Endometrial microvascular endothelial cells (primary cell): ENCODE measurements around the gene FHOD3. TPM values are rescaled to one million over a fixed set of nuclear protein-coding genes. Genes with fewer than 3 reads are reported as not detected.
"Not testable (repeated sequence)": the region's sequence is repeated elsewhere in the genome, so short reads cannot be mapped to it uniquely, and the experiment has no call there.

Source experiments
- in situ Hi-C: cut with HindIII; loops from 2 replicates; pipeline ENCODE4 v1.10.0; 2017; ENCODE audit warnings: low sequenced_read_pairs, low pct_unique_long_range_greater_than_20kb; ENCODE audit errors: inconsistent ontology term
- total RNA-seq: library from RNA; depleted of rRNA; stranded (reverse); fragments of >200 nt; gene quantifications from one replicate; pipeline ENCODE4 v1.2.3, GENCODE V29; 2015; ENCODE audit errors: inconsistent ontology term

The FHOD3 gene
- total RNA-seq, 1 donor from 2014 or later: 0.93 TPM

DNA sequence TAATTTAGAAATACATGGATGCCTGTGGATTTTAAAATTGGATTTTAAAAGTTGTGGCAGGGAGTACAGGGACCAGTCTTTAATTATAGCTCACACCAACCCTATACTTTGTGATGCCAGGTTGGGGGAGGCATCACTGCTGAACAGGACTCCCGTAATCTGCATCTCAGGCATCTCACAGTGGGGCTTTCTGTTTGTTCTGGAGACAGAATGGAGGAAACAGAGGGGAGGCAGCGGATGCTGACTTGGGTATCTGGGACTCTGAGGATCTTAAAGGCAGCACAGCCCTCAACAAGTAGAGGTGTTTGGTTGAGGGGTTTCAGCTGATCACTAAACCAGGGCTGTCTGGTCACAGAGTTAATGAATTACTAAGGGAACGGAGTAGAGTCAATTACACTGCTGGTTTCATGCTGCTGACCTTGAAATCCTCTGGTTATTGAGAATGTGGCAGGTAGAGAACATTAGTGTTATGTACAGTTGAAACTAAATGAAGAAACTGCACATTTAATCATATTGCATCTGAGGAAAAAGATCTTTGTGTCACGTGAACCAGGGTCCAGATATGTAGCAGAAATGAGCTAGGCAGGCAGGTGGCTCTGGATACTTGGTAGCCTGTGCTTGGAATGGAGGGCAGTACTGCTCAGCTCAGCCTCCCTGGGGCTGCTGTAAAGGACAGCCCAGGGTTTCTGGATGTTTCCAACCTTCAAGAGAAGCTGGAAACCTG is 40.3 kb downstream of the FHOD3 start:
- in situ Hi-C loops: no loop called here

- in situ Hi-C loops: no loop called here
Observed at GRCh38 chr18:36338403-36338933, 41.0 kb downstream of the FHOD3 start.

DNA sequence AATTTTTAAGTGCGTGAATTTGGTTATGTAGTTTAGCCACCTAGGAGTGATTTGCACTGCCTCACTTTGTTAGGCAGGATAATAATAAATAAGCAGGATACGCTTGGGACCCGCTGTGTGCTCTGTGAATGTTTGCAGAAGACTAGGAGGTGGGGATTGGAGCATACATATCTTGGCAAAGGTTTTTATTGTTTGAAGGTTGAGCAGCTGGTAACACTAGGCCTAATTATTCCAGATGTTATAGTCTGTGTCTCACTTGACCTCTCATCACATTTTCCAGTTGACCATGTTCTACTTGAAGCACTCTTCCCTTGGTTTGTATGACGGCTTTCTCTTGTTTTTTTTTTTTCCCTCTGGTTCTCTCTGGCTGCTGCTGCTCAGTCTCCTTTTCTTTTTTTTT is 42.7 kb downstream of the FHOD3 start:
- in situ Hi-C loops: no loop called here

GRCh38 chr18:36341944-36342343 is 44.4 kb downstream of the FHOD3 start:
- in situ Hi-C loops: no loop called here

GRCh38 chr18:36348331-36348730 is 50.8 kb downstream of the FHOD3 start:
- in situ Hi-C loops: no loop called here

- in situ Hi-C loops: no loop called here
Observed at GRCh38 chr18:36348971-36349417, 51.5 kb downstream of the FHOD3 start.

GRCh38 chr18:36349552-36349951 is 52.0 kb downstream of the FHOD3 start:
- in situ Hi-C loops: no loop called here

GRCh38 chr18:36350251-36350651 is 52.7 kb downstream of the FHOD3 start:
- in situ Hi-C loops: no loop called here

GRCh38 chr18:36350839-36351469 is 53.4 kb downstream of the FHOD3 start:
- in situ Hi-C loops: no loop called here

- in situ Hi-C loops: no loop called here
Observed at GRCh38 chr18:36352384-36352783, 54.9 kb downstream of the FHOD3 start.

DNA sequence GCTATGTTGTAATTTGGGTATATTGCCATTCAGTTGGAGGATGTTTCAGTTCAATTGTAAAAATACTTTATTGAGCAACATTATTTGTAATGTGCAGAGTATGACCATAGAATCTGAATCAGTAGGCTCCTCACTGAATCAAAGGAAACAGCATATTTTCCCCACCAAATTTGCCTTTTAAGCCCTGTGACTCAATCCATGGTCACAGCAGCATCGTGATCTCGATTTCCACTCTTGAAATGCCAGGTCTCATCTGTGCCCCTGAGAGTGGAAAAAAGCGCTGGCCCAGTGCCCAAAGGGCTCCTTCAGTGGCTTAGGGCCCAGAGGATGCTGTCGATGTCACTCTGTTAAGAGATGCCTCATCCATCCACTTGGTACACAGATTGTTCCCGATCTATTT is 57.5 kb downstream of the FHOD3 start:
- in situ Hi-C loops: no loop called here

GRCh38 chr18:36355511-36355910 is 58.0 kb downstream of the FHOD3 start:
- in situ Hi-C loops: no loop called here

DNA sequence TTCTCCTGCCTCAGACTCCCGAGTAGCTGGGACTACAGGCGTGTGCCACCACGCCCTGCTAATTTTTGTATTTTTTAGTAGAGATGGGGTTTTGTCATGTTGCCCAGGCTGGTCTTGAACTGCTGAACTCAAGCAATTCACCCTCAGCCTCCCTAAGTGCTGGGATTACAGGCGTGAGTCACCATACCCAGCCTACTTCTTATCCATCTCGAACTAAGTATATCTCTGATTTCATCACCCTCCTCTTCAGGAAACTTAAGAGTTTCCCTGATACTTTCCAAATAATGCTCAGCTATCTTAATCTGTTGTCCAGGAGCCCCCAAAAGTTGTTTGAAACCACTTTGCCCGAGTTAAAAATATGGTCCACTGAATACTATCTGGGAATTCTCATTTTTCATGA is 59.2 kb downstream of the FHOD3 start:
- in situ Hi-C loops: not testable (repeated sequence)

DNA sequence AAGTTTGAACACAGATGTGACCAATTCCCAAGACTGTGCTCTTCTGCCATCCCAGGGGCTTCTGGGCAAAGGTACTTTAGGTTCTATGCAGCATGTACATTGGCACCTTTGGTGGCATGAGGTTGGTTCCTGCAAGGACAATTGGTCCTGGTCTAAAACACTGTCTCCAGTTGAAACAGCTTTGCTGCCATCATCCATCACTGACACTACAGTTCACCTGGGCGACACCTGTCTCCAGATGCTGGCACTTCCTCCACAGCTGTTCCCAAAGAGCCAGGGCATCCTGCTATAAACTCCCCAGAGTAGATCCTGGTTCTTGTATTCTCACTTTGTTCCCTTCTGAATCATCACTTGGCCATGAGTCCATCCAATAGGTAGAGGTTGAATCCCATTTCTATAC is 60.6 kb downstream of the FHOD3 start:
- in situ Hi-C loops: no loop called here

- in situ Hi-C loops: no loop called here
Observed at GRCh38 chr18:36360256-36360909, 62.9 kb downstream of the FHOD3 start.

GRCh38 chr18:36364911-36365624 is 67.6 kb downstream of the FHOD3 start:
- in situ Hi-C loops: no loop called here

- in situ Hi-C loops: no loop called here
Observed at GRCh38 chr18:36365836-36366775, 68.6 kb downstream of the FHOD3 start.
